HG02981 (cell line): Measurements from ENCODE around the gene SYMPK.
A peak's percentile ranks its signal among the peaks of the same experiment; 100 is the strongest.

Source experiments
- ATAC-seq: cut with Tn5 transposase; IDR thresholded peaks from one replicate; pipeline ENCODE4 v1.9.1; 2021; ENCODE audit warnings: mild to moderate bottlenecking, moderate library complexity; ENCODE audit not compliant: unreplicated experiment

SYMPK gene

GRCh38 chr19:45782820-45783785 is 79.8 kb downstream of the SYMPK start:
- no peak for ATAC-seq

DNA sequence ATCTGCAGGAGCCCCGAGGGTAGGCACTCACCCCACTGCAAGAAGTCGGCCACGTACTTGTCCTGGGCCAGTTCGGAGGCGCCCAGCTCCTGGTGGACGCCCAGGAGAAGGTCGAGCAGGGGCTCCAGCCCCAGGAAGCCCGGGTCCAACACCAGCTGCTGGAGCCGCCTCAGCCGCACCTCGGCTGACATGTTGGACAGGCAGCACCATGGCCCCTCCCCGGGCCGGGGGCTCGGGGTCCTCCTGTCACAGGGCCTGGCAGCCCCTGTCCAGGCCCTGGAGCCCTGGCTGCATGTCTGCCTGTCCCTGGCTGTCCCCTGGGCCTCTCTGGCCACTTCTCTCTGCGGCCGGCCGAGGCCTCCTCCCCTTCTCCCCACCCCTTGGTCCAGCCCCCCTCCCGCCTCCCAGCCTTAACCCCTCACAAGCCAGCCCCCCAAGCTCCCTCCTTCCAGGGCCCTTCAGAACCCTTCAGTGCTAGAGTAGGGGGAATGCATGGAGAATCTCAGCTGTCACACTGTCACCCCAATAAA is 80.7 kb downstream of the SYMPK start, which contains the start of gene DMPK:
Gene DMPK, minus strand, starts transcription at position 329 of the 530 bp plus-strand sequence. Its CDS starts 138 bp downstream, at position 191.
- no peak for ATAC-seq

GRCh38 chr19:45781214-45782161 is 81.5 kb downstream of the SYMPK start:
- no peak for ATAC-seq

DNA sequence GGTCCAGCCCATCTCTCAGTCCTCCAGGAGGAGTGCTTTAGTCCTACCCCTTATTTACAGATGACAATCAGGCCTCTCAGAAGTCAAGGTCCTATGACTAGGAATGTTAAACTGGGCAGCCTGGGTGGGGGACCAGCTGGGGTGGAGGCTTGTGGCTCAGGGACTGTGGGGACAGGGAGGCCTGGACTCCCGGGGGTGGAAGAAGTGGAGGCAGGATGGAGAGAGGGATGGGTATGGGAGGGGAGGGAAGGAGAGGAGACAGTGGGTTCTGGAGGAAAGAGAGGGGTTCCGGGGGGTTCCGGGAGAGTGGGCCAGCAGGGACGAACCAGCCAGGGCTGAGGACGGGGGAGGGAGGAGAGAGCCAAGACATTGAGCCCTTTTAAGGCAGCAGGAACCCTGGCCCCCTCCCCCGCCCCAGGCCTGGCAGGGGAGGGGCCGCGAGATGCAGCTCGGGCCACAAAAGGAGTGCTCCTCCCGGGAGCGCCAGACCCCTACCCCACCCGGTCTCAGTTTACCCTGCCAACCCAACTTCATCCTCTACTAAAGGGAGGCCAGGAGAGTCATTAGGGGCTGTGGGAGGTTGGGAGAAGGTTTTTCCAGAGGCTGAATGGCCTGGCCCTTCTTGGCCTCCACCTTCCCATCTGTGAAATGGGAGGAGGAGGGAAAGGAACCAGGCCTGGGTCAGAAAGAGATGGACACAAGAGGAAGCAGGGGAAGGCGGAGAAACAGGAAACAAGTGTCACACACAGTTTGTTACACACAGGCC is 82.3 kb downstream of the SYMPK start:
- no peak for ATAC-seq

GRCh38 chr19:45780146-45780447 is 82.8 kb downstream of the SYMPK start:
- ATAC-seq, result no peak

DNA sequence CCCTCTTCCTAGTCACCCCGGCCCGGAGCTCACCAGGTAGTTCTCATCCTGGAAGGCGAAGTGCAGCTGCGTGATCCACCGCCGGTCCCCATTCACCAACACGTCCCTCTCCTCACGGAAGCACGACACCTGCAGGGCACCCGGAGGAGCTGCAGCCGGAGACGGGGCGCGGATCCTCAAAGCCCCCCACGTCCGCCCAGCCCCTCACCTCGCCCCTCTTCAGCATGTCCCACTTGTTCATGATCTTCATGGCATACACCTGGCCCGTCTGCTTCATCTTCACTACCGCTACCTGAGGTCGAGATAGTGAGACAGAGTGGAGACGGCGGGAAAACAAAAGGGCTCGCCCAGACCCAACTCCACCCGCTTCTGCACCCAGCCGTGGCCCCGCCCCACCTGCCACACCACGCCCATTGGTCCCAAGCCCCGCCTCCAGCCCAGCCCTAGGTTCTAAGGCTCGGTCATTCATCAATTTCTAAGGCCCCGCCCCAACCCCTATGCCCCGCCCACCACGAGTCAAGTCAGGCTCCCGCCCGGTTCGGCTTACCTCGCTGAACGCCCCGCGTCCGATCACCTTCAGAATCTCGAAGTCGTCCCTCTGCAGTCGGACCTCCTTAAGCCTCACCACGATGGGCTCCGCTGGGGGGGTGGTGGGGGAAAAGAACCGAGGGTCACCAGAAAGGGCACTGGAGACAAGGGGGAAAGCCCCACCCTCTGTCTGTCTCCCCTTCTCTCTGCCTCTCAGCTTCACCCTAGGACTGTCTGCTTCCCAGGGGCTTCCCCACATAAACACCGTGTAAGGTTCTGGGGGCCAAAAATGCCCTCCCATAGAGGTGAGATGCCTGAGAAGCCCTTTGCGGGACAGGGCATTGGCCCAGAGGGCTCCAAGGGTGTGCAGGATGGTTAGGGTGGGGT is 83.5 kb downstream of the SYMPK start:
- peak; percentile 70 for ATAC-seq

DNA sequence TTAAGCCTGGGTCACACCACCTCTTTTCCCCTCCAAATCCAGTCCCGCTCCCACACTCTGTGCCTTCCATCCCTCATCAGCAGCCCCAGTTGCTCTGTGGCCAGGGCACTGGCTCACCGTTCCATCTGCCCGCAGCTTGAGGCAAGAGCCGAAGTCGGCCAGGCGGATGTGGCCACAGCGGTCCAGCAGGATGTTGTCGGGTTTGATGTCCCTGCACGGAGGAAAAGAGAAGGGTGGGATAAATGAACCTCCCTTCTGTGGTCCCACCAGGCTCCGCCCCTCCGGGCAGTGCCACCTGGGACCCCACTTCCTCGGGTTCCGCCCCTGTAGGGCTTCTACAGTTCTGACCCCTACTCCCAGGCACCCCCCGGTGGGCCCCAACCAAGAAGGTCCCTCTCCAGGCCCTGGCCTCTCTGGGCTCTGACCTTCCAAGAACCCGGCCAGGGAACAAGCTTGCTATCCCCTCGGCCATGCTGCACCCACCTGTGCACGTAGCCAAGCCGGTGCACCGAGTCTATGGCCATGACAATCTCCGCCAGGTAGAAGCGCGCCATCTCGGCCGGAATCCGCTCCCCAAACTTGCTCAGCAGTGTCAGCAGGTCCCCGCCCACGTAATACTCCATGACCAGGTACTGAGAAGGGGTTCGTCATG is 84.8 kb downstream of the SYMPK start:
- ATAC-seq, result no peak

DNA sequence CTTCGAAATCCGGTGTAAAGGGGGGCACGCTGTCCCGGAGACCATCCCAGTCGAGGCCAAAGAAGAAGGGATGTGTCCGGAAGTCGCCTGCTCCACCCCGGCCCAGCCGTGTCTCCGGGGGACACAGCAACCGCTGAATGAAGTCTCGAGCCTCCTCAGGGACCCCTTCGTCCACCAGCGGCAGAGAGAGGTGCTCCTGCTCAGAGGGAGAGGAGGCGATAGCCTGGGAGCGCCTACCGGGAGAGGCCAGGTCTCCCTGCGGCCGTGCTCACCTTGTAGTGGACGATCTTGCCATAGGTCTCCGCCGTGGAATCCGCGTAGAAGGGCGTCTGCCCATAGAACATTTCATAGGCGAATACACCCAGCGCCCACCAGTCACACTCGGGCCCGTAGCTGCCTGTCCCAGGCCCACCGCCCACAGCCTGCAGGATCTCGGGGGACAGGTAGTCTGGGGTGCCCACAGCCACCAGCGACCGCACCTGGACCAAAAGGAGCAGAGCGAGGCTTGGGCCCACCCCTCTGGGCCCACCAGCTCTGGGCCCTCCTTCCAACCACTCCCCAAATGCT is 85.5 kb downstream of the SYMPK start:
- ATAC-seq, result no peak

- no peak for ATAC-seq
Measured at GRCh38 chr19:45774765-45775164, 88.2 kb downstream of the SYMPK start.

DNA sequence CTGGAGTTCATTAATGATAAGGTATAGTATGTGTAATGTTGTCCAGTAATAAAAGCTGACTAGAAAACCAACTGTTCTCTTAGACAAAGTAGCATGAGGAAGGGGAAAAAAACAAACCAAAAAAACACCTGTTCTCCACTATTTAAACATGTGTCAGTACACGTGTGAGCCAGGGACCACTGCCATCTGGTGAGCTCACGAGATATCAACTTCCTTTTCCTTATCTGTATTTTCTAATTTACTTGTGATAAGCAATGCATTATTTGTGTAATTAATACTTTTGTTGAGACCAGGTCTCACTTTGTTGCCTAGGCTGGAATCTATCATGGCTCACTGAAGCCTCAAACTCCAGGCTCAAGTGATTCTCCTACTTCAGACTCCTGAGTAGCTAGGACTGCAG is 89.6 kb downstream of the SYMPK start:
- no peak for ATAC-seq

GRCh38 chr19:45772912-45773311 is 90.0 kb downstream of the SYMPK start:
- no peak for ATAC-seq

DNA sequence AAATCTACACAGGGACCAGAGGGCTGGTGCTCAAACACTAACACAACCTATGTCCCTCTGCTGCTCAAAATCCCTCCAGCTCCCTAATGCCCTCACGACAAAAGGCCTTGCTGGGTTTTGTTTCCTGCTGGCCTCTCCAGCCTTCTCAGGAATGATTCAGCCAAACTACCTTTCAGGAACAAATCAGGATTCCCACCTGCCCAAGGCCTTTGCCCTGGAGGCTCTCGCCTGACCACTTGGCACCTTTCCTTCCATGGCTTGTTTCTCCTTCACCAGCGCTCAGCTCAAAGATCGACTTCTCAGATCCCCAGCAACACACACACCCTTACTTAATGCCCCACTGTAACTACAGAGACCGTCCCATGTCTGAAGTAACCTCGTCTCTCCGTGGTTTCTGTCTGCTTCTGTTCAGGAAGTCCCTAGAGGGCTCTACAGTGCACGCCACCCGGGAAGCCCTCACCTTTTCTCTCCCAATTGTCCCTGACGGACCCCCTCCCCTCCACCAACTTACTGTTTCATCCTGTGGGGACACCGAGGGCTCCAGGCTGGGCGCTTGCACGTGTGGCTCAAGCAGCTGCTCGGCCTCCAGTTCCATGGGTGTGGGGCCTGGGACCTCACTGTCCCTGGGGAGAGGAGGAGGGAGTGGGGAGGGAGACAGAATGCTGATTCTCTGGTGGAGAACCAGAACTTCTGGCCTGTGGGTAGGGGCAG is 90.7 kb downstream of the SYMPK start:
- ATAC-seq, result no peak

DNA sequence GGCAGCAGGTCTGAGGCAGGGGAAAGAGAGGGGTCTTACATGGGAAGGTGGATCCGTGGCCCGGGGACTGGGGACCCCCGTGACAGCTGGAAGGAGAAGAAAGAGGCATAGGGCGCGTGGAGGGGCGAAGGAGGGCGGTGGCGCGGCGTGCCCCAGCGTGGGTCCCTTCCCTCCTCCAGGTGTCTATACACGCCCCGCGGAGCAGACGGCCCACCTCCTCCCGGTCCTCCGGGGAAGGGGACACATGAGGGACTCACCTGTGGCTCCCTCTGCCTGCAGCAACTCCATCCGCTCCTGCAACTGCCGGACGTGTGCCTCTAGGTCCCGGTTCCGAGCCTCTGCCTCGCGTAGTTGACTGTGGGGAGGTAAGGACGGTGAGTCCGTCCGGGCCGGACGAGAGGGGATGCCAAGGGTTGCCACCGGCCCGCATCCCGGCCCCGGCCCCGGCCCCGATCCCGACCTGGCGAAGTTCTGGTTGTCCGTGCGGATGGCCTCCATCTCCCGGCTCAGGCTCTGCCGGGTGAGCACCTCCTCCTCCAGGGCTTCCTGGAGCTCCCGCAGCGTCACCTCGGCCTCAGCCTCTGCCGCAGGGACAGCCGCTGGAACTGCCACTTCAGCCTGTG is 91.5 kb downstream of the SYMPK start:
- no peak for ATAC-seq

GRCh38 chr19:45770192-45771101 is 92.5 kb downstream of the SYMPK start:
- peak; percentile 53 for ATAC-seq

DNA sequence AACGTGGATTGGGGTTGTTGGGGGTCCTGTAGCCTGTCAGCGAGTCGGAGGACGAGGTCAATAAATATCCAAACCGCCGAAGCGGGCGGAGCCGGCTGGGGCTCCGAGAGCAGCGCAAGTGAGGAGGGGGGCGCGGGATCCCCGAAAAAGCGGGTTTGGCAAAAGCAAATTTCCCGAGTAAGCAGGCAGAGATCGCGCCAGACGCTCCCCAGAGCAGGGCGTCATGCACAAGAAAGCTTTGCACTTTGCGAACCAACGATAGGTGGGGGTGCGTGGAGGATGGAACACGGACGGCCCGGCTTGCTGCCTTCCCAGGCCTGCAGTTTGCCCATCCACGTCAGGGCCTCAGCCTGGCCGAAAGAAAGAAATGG is 93.1 kb downstream of the SYMPK start:
- no peak for ATAC-seq

DNA sequence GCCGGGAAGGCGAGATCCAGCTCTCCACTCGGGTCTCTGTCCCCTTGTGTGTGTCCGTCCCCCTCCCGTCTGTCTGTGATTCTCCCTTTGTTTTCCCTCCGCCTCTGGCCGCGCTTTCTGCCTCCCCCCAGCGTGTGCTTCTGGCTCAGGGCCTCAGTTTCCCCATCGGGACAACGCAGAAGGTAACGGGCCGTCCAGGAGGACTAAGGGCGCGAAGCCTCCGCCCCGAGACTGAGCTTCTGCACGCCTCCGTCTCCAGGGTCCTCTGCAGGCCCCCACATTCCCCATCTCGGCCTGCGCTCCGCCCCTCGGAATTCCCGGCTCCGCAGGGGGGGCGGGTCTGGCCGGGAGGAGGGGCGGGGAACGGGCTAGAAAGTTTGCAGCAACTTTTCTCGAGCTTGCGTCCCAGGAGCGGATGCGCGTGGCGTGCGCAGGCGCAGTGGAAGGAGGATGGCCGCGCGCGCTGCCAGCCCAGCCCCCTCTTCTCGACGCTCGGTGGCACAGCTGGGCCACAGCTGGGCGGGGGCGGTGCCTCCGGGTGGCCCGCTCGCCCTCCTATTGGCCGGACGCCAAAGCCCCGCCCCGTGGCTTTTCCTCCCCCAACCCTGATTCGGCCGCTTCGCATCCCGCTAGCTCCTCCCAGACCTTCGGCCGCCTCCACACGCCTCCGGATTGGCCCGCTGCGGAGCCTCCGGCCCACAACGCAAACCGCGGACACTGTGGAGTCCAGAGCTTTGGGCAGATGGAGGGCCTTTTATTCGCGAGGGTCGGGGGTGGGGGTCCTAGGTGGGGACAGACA is 93.8 kb downstream of the SYMPK start, which contains the start of gene SIX5:
Gene SIX5, minus strand, starts transcription at position 269 of the 799 bp plus-strand sequence. CDS start 408 bp downstream, outside the sequence.
- peak; percentile 56 for ATAC-seq
